ENCODE results near the gene MYO1E.
A peak's percentile ranks its signal among the peaks of the same experiment; 100 is the strongest.

- TF ChIP-seq, protein P1, sequence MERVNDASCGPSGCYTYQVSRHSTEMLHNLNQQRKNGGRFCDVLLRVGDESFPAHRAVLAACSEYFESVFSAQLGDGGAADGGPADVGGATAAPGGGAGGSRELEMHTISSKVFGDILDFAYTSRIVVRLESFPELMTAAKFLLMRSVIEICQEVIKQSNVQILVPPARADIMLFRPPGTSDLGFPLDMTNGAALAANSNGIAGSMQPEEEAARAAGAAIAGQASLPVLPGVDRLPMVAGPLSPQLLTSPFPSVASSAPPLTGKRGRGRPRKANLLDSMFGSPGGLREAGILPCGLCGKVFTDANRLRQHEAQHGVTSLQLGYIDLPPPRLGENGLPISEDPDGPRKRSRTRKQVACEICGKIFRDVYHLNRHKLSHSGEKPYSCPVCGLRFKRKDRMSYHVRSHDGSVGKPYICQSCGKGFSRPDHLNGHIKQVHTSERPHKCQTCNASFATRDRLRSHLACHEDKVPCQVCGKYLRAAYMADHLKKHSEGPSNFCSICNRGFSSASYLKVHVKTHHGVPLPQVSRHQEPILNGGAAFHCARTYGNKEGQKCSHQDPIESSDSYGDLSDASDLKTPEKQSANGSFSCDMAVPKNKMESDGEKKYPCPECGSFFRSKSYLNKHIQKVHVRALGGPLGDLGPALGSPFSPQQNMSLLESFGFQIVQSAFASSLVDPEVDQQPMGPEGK (CRISPR knock-in tag; IDR thresholded peaks at IDR 0.05; ENCODE audit: borderline replicate concordance): 0 out of 2 replicates have a peak, but pooled peaks have one; percentile 63
- TF ChIP-seq CSDC2 (CRISPR knock-in tag; IDR thresholded peaks at IDR 0.05) (peak; percentile 30; the same call in 1 of the 2 replicates), OSR1 (CRISPR knock-in tag; IDR thresholded peaks at IDR 0.05) (no peak), ZNF565 (CRISPR knock-in tag; conservative IDR thresholded peaks at IDR 0.05; ENCODE audit: low read depth) (no peak), RARB (CRISPR knock-in tag; IDR thresholded peaks at IDR 0.05) (no peak), ZFP3 (CRISPR knock-in tag; IDR thresholded peaks at IDR 0.05) (peak; percentile 82)
- TF ChIP-seq, protein P2, sequence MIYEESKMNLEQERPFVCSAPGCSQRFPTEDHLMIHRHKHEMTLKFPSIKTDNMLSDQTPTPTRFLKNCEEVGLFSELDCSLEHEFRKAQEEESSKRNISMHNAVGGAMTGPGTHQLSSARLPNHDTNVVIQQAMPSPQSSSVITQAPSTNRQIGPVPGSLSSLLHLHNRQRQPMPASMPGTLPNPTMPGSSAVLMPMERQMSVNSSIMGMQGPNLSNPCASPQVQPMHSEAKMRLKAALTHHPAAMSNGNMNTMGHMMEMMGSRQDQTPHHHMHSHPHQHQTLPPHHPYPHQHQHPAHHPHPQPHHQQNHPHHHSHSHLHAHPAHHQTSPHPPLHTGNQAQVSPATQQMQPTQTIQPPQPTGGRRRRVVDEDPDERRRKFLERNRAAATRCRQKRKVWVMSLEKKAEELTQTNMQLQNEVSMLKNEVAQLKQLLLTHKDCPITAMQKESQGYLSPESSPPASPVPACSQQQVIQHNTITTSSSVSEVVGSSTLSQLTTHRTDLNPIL (CRISPR knock-in tag; IDR thresholded peaks at IDR 0.05; ENCODE audit: low read depth): no peak
- TF ChIP-seq, protein P3, sequence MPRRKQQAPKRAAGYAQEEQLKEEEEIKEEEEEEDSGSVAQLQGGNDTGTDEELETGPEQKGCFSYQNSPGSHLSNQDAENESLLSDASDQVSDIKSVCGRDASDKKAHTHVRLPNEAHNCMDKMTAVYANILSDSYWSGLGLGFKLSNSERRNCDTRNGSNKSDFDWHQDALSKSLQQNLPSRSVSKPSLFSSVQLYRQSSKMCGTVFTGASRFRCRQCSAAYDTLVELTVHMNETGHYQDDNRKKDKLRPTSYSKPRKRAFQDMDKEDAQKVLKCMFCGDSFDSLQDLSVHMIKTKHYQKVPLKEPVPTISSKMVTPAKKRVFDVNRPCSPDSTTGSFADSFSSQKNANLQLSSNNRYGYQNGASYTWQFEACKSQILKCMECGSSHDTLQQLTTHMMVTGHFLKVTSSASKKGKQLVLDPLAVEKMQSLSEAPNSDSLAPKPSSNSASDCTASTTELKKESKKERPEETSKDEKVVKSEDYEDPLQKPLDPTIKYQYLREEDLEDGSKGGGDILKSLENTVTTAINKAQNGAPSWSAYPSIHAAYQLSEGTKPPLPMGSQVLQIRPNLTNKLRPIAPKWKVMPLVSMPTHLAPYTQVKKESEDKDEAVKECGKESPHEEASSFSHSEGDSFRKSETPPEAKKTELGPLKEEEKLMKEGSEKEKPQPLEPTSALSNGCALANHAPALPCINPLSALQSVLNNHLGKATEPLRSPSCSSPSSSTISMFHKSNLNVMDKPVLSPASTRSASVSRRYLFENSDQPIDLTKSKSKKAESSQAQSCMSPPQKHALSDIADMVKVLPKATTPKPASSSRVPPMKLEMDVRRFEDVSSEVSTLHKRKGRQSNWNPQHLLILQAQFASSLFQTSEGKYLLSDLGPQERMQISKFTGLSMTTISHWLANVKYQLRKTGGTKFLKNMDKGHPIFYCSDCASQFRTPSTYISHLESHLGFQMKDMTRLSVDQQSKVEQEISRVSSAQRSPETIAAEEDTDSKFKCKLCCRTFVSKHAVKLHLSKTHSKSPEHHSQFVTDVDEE (CRISPR knock-in tag; IDR thresholded peaks at IDR 0.05): no peak
Observed at GRCh38 chr15:59296181-59296617, 76.5 kb downstream of the MYO1E start.
